GM21723 (cell line): ENCODE data around the gene ARHGEF9.

Experiments used
- ATAC-seq: cut with Tn5 transposase; IDR thresholded peaks from one replicate; pipeline ENCODE4 v1.9.1; 2021; ENCODE audit warnings: mild to moderate bottlenecking, moderate library complexity; ENCODE audit not compliant: unreplicated experiment

ARHGEF9 gene

DNA sequence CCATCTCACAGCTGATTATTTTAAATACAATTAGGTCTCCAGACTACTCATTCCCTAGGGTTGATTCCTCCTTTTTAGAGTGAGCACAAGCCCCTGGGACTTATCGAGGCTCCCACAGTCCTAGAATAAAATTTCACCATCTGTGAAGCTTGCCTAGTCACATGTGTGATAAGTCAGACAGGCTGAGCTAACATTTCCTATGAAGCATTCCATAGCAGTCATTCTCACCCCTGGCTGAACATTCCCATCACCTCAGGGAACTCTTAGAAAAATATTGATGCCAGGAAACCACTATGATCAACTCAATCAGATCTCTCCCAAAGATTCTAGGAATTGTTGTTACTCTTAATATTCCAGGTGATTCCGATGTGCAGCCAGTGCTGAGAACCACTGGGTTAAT, 37.7 kb downstream of the ARHGEF9 start:
- no peak for ATAC-seq

DNA sequence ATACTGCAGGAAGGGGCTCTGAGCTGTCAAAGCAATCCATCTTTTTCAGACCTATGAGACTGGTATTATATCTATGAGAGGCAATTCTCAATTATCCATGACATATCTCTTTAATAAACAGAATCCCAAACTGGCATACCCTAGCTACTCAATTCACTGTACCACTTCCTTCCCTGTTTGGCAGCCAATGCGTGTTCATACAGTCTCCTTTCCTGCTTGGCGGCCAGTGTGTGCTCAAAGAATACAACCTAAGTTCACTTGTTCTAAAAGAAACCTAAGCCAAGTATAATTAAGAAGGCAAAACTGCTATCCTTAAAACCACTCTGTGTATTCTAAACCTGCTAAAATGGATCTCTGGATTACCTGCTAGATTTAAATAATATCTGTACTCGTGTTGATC, 38.3 kb downstream of the ARHGEF9 start:
- ATAC-seq, result no peak

DNA sequence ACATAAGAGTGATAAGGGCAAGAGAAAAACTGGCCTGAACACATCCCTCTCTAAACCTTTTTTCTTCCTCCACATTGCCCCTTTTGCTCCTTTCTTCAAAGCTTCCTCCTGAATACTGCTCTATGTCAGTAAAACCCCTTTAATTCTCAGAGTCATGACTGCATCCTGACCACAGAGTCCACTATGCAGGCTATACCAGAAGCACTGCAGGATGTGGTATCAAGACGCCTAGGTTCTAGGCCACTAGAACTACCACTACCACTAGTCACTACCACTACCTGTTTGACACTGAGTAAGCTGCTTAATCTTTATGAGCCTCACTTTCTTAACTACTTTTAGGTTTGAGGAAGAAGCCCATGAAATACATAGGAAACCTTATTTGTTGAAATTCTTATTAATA, 38.7 kb downstream of the ARHGEF9 start:
- peak; percentile 78 for ATAC-seq

DNA sequence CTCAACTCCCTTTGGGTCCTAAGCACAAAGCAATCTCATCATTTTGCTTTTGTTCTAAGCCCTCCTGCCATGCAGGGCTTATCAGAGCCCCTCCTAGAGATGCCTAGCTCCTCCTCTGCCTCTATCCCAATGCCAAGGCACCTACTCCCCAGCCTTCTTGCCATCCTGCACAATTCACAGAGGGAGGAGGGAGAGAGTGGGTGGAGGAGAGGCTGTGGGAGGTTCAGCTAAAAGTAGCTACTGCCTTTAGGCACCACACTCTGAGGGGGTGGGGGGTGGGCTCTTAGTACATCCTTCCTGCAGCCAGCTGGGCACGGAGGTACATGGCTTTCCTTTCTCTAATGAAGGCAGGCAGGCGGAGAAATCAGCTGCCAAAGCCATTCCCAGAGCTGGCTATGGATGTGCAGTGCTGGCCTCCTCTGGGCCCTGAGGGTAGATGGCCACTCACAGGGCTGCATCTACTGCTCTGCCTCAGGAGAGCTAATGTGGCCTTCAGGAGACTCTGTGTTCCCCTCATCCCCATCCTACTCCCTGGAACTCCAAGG, 40.1 kb downstream of the ARHGEF9 start:
- ATAC-seq, result no peak

DNA sequence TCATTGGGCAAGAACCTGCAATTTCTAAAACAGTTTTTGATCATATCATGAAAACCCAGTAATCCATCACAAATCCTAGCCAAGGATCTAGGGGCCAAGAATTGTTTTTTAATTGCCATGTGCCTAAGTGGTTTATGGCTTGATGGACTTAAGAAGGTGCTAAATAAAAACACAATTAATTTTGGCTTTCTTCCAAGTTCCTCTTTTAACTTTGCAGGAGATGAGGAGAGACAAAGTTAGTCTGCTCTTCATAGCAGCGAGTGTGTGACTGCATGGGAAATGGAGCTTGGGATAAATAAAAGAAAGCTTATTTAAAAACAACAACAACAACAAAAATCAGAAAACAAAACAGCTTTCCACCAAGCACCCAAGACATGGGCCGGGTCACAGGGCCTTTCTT, 41.4 kb downstream of the ARHGEF9 start:
- ATAC-seq, result no peak

DNA sequence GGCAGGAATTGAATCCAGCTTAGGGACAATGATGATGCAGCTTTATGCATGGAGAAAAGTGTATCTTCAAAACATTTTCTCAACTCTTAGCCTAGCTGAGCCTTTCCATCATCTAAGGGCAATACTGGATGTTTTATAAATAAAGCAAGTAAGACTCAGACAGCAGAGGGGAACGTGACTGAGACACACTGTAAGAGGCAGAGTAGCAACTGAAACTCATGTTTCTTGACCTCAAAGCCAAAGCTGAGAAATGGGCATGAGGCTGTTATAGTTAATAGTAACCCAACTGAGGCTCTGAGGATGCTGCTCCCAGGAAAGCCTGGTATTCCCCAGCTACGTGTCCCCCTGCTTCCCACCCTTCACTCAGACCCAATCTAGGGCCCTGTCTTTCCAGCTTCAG, 44.6 kb downstream of the ARHGEF9 start:
- ATAC-seq, result peak; percentile 61

DNA sequence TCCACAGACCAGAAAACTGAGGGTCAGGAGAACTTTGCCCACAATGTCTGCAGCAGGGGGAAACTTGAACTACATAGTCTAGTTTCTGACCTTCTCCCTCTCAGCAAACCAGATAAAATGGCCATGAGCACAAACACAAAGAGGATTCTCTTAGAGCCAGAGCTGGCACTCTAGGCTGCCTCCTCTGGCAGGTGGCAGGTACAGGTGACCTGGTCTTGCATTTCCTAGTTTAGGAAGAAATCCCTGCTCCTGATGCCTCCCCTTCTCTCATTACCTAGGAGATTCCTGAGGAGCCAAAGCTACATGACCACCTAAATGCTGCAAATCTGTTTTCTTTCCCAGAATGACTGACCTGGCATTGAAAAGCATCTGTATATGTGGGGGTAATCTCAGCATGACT, 45.1 kb downstream of the ARHGEF9 start:
- peak; percentile 8 for ATAC-seq

DNA sequence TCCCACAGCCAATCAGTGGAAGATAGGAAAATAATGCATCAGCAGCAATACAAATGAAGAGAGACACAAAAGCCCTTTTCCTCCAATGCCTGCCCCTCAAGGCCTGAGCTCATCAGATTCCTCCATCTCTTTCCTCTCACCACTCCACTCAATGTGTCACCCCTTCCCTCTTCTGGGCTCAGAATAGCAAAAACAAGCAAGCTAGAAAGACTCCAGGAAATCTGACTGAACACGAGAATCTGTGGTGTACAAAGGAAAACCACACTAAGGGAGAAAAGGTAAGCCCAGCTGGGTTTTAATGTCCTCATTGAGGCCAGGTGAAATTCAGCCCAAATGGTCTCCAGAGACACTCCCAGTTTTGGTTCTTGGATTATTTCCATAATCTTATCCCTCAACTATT, 46.3 kb downstream of the ARHGEF9 start:
- no peak for ATAC-seq

DNA sequence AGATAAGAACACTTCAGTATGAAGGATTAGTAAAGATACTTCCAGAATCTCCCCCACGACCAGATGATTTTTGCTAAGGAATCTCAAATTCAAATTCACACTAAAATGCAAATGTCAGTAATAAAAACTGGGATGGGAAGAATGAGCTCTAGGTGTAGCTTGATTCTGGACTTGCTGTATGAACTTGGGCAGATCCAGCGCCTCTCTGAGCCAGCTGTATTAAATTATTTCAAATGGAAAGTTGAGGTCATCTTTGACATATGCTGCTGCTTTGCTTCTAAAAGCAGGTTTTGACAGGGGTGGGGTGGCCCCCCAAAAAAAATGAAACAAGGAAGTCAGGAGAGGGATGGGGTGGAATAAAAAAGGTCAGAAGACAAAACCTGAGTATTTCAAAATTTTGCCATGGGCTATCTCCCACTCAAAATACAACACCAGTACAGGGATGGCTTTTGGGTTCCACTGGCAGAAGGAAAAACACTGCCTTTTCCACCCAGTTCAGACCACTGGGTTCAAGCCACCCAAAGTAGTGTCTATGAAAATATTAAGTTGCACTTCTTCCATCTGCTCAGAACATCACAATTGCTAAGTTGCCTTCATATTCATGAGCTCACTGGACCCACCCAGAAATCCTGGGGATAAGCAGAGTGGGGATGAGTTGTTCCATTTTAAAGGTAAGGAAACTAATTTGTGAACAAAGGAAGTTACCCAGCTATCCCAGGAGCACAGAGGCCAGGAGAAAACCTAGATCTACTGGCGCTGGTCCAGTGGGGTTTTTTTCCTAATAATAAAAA, 47.7 kb downstream of the ARHGEF9 start:
- ATAC-seq, result no peak

DNA sequence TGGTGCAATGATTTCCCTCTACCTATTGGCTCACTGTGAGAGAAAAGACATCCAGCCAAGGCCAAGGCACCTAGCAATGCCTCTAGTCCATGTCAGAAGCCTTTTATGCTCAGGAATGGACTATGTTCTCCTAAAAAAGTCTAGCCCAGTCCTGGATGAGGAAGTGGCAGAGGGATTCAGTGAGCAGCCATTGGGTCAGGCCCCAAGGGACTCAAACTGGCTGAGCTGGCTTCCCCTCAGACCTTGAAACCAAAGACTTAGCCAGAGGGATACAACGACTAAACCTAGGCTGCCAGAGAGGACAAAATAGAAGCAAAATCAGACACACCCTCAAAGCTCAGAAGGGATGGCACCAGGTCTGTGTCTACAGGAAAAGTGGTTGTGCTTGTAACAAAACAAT, 49.1 kb downstream of the ARHGEF9 start:
- ATAC-seq, result no peak

DNA sequence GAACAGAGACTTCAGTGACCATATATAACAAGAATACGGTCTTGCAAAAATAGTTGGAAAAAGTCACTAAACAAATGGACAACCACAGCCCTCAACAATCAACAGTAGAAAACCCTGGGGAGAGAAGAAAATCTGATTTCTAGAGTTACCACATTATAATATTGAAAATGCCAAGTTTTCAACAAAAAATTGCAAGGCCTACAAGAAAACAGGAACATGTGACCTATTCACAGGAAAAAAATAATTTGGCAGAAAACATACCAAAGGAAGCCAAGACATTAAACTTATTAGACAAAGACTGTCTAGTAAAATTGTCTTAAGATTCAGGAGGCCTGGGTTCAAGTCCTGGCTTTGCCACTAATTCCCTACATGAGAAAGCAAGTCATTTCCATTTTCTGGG, 64.7 kb downstream of the ARHGEF9 start:
- ATAC-seq, result no peak

DNA sequence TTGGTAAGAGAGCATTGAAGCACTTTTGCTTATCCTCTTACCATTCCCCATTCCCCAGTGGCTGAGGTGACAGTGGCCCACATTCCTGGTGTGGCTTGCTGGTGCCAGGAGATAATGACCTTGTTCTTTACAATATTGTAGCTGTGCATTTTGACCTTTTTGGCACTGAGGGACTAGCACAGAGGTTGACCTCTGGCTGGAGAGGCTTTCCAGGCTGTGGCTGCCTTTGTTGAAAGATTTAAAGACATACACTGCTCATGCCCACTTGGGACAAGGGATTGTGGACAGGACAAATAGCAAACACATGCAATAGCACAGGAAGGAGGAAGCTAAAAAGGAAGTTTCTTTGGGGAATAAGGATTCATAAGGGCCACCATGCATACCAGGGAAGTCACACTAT, 65.4 kb downstream of the ARHGEF9 start:
- no peak for ATAC-seq

DNA sequence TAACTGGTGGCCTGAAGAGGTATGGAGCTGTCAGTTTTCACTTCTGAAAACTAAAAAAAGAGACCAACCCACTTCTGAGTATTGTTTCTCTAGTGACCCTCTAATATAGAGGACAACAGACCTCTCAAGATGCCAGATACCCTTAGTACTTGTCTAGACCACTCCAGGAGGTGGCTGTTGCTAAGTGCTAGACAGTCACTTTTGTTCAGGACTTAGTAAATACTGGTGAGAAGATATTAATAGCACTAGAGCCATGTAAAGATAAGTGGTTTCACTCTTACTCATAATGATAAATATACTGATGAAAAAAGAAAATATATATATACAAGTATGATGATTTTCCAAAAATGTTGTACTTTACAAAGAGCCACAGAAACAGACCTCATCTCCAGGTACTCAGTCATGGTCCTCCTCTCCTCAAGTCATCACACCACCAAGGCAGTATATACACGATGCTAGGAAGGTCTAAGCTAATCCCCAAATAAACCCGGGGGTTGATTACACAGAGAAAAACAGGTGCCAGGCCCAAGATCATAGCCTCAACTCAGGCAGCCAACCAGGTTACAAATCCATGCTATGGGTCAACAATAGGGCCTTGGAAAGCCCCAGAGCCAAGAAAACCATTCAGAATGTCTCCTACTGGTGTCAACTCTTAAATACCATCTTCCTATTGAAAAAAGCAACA, 66.9 kb downstream of the ARHGEF9 start:
- ATAC-seq, result peak; percentile 92

DNA sequence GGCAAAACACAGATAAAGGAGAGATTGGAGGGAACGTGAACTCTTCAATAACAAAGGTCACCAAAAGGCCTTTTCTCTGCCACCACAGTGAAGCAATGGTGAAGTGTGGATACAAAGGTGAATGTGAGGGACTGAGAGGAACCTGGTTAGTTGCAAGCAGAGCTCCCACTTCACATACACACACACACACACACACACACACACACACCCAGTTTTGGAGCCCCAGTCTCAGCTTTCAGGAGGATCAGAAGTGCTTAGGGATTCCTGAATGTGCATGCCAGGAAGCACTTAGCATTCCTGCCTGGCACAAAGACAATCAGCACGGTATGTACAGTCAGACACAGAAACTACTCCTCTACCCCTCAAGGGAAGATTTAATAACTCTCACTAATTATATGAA, 71.5 kb downstream of the ARHGEF9 start:
- ATAC-seq, result no peak

DNA sequence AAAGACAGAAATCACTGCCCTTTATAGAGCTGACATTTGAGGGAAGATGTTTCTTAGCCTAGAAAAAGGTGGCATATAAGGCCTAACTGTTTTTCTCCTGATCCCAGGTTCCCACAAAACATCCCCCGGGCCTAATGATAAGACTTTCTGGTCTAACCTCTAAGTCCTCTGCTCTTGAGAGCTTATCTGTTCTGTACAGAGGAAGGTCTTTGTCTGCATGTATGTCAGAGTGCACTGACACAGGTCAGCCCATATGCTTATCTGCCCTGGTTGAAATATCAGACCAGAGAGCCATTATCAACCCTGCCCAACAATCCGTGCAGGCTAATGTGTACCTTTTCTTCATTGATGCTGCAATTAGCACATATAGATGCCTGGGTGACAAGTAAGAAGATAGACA, 76.2 kb downstream of the ARHGEF9 start:
- no peak for ATAC-seq

DNA sequence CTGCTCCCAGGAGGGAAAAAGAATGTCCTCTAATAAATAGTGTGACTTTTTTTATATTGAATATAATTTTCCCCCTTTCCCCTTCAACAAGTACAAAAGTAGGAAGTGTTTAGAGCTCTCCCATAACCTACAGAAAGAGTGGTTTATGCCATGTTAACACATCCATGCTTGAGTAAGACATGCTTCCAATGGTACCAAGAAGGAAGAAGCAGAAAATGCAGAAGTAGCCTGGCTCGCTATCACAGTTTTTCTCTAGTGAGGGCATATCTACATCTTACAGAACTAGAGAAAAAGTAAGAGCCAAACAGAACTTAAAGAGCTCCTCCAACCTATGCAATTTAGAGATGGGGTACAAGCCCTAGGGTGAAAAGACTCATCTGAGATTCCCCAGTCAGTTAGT, 82.5 kb downstream of the ARHGEF9 start:
- ATAC-seq, result no peak

DNA sequence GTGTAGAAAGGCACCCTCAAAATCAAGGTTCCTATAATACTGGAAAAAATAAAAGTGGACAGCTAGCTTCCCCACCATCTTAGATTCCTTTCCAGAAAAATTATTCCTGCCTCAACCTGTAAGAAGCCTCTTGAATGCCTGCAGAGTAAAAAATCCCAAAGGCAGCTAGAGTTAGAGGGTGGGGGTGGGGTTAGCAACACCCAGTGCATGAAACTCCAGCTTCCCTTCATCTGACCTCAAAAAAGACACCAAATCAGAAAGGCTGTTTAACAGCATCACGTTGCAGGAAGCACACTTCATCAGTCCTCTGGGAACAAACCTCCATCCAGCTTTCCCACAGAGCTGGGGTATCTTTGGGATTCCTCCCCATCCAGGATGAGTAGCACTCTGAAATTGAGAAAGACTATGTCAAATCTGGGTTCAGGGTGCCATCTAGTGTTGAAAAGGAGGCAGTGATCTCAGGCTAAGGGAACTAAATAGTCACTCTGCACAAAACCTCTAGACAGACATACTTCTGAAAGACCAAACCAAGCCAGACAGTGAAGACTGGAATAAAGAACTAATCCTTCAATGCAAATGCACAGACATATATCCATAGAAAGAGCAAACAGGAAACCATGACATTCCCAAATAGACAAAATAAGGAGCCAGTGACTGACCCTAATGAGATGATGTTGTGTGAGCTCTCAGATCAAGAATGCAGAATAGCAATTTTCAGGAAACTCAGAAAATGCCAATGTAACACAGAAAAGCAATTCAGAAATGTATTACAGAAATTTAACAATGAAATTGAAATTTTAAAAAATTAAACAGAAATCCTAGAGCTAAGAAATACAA, 97.9 kb downstream of the ARHGEF9 start:
- peak; percentile 80 for ATAC-seq

DNA sequence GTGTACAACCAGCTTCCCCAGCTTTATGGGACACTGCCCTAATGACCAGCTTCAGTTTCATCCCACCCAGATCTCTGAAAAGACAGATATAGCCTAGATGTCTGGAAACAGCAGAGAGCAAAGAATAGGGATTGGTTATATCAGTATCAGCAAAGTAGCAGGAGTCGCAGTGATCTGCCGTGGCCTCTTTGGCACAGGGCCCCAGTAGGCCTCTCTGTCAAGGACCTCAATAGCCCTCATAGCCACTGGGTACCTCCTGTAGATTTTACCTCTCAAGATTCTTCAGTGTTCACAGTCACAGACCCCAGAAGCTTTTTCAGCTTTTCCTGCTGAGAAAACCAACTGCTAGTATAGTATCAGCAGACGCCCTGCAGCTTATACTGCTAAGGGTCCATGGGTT, 104.6 kb downstream of the ARHGEF9 start:
- no peak for ATAC-seq

DNA sequence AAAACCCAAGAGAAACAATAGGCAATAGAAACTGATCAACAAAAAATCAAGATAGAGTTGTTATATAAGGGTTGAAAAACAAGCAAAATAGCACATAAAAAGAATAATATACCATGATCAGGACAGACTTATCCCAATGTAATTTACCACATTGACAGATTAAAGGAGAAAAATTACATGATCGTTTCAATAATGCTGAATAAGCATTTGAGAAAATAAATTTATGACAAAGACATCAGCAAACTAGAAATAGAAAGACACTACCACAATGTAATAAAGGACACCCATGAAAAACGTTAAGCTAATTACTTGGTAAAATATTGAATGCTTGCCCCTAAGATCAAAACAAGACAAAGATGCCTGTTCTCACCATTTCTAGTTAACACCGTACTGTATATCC, 105.6 kb downstream of the ARHGEF9 start:
- no peak for ATAC-seq

DNA sequence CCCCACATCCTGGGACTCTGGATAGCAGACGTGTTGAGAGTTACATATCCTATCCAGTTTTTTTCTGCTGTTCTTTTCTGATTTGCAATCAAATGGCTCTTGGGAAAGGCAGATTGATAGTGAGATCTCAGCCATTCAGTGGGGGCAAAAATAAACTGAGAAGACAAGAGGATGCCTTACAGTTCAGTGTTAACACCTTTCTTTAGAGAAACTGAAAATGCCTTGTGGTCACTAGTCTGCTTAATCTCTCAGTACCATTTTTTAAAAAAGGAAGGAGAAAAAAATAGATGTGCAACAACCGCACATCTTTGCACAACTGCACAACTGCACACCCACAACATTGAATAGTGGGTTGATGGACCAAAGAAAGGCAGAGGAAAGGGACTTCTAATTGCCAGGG, 109.3 kb downstream of the ARHGEF9 start:
- ATAC-seq, result no peak

DNA sequence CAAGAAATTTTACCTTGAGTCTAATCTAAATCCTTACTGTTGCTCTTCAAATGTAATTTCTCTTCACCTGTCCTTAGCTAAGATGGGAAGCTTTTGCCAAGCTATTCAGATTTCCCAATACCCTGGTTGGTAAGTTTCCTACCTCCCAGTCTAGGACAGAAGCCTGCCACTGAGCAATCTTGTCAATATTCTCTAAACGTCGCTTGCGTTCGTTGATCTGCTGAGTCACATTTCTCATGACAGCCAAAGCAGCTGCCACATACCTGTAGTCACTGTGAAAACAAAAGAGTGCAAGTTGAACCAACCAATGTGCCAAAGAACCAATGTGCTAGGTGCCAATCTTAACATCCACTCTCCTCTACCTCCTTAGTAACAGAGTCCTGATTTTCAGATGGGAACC, 111.1 kb downstream of the ARHGEF9 start:
- no peak for ATAC-seq
